Caki2 (cell line): ENCODE results near the gene NRAS. TPM values are rescaled to one million over a fixed set of nuclear protein-coding genes. Genes with fewer than 3 reads are reported as not detected.

Experiments
- DNase-seq: peaks from one replicate; pipeline ENCODE4 v3.0.0-alpha.2; 2015; ENCODE audit warnings: low read depth
- in situ Hi-C: cut with HindIII; loops from 2 replicates; pipeline ENCODE4 v1.10.0; 2016; ENCODE audit warnings: low sequenced_read_pairs, low pct_unique_long_range_greater_than_20kb, mixed read lengths
- total RNA-seq: library from RNA; depleted of rRNA; stranded (reverse); fragments of >200 nt; shearing (Covaris generic); gene quantifications from 2 replicates; pipeline ENCODE4 v1.2.3, GENCODE V29; 2014; ENCODE audit warnings: low replicate concordance

The NRAS gene
- total RNA-seq, 1 experiment from 2014 or later = 56.0 TPM

DNA sequence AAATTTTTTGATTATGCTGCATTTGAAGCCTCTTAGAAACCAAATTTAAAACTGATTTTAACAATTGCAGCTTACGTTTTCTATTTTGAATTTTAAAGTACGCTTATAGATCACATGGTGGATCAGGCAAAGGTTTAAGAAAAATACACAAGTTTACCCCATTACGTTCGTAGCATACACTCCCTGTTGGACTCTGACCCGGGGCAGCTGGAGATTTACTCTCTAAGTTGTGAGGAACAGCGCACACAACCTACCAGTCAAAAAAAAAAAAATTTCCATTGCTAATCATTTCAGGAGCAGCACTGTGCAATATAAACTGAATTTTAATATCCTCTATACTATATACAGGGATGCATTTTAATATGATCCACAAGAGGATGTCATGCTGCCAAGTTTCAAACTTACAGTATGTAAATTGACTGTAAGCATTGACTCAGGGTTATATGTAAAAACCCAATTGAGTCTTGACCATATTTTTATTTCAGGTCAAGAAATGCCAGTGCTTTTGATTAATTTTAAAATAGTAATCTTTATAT lies 20.8 kb upstream of the NRAS start:
- in situ Hi-C loops = no loop called here

DNA sequence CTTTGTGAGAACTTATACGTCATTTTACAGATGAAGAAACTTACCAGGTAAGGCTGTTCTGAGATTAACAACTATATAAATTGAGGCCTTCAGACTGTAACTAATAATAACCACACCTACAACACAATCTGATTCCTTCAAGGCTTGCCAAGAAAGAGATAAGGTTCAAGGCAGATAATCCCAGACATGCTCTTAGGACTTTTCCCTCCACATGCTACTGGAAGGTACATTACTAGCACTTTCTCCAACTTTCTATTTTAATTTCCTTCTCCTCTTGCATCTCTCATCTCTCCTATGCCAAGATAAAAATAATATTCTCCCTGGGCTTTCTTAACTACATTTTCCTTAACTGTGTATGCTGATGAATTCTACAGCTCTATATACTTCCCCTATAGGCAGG lies 18.9 kb upstream of the NRAS start:
- no peak for DNase-seq
- in situ Hi-C loops = no loop called here

More for the DNA sequence above, 20.8 kb upstream of the NRAS start:
- DNase-seq = no peak

DNA sequence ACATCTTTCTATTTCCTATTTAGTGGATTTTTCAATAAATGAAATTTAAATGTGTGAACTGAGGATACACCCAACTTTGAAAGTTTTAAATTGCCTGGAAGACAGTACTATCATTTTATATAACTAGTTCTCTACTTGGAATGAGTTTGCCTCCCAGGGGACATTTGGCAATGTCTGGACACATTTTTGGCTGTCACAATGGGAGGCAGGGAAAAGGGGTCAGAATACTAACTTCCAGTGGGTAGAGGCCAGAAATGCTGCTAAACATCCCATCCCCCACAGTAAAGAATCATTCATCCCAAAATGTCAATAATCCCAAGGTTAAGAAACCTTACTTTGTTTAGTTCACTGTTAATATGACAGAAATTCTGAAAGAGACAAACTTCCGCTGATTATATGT lies 13.2 kb upstream of the NRAS start:
- in situ Hi-C loops = no loop called here
- DNase-seq = no peak

DNA sequence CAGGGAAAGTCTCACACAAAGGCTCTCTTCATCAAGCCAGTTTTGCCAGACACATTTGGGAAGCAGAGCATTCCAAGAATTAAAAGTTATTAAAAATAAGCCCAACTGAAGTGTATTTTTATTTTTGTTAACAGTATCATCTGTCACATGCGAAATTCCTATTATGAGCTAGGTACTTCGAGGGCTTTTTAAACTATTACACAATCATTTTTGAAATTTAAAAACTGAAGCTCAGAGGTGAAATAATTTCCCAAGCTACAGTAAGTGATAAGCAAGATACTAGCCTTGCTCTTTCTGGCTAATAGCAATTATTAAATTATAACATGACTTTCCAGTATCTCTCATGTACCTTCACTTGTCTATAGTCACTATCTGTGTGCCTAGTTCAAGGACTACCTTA lies 12.0 kb upstream of the NRAS start:
- in situ Hi-C loops = no loop called here
- DNase-seq = no peak

DNA sequence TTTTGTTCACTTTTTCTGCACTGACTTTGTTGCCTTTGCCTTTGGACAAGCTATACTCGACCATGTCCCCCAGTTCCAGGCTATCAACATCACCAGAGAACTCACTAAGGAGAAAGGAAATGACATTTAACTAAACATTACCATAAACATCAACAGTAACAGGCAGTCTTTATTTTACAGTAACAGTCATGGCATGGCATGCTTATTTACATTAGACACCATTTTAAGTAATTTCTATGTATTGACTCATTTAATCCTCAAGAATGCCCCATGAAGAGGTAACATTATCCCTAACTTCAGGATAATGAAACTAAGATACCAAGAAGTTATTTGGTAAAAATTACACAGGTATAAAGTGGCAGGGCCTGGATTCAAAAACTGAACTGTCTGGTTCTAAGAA lies 8.7 kb upstream of the NRAS start:
- DNase-seq = no peak
- in situ Hi-C loops = no loop called here

DNA sequence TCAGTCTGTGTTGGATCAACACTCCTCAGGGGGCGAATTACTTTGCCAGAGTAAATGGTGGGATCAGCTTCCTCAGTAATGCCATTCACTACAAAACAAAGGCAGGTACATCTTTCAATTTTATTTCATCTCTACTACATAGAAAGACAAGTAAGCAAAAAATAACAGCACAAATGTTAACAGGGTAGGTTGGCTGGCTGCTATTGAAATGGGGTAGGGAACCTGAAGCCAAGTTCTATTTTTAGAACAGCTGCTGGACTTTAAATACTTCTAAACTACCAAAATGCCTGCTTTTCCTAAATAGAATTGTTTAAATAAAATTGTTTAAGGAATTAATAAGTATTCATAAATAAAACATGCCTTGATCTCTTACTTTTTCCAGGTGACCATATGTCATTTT lies 7.3 kb upstream of the NRAS start:
- in situ Hi-C loops = no loop called here

DNA sequence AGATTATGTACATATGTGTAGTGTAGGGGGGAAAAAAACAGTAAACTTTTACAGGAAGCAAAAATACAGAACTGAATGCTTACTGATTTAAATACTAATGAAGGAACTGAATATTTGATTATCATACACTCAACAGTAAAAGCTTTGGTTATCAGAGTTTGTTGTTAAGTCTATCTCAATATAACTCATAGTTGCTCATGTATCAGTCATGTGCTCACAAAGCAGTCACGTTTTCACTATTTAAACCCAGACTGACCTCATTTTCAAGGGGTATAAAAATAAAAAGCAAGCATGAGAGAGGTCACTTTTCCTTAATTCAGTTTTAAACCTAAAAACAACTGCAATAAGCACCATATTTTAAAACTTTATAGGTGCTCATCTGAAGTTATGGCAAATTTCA lies 6.9 kb upstream of the NRAS start:
- in situ Hi-C loops = no loop called here

More for the DNA sequence above, 7.3 kb upstream of the NRAS start:
- DNase-seq = no peak

DNA sequence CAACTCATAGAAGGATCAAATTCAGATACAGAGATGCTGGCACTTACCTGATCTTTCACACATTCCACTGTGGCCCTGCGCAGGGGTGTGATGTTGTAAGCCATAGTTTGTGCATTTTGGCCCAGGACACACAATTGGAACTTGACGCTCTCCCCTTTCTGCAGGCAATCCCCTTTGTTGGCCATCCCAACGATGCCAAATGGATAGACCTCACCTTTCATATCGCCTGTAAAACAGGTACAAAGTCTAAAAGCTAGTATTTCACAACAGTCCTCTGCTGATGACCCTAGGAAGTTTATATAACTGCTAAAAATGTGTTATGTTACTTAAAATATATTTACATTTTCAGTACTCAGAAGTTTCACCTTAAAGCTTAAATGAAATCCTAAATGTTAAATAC lies 3.9 kb upstream of the NRAS start:
- no peak for DNase-seq
- in situ Hi-C loops = no loop called here

More for the DNA sequence above, 6.9 kb upstream of the NRAS start:
- DNase-seq = no peak

DNA sequence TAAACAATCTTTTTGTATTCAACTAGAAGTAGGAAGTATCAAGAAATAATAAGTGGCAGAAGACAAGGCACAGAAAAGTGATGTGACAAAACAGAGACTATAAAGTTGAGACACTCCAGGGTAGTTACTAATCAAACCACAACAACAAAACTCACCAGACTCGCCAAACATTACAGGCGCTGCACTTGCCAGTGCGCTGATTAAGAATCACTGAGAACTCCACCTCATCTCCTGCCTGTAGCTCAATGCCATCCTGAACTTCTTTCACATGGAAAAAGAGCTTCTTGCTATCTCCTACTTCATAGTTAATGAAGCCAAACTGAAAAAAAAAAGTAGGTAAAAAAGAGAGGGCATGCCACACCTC lies 2.8 kb upstream of the NRAS start:
- in situ Hi-C loops = no loop called here
- DNase-seq = peak; percentile 22

DNA sequence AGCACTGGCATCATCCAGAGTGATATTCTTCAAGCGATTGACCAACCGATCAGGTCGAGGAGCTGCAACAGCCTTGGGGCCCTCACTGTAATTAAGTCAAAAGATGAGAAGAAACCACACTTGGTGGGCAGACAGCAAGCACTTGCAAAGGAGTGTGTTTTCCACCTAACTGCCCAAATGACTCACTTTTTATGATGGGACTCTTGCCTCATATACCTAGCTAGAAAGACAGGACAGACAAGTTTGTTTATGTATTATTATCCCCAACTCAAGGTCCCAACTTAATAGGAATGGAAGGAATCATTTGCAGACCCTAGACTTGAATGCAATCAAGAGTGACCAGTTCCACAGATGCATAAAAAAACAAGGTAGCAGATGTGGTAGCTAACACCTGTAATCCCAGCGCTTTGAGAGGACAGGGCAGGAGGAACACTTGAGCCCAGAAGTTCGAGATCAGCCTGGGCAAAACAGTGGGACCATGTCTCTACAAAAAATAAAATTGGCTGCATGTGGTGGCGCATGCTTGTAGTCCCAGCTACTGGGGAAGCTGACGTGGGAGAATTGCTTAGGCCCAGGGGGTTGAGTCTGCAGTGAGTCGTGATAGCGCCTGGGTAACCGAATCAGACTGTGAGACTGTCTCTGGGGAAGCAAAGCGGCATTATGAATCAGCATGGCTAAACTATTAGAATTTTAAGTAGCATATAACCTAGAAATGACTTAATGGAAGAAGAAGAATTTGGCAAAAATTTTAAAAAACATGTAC lies 2.3 kb upstream of the NRAS start:
- peak; percentile 26 for DNase-seq
- in situ Hi-C loops = no loop called here

DNA sequence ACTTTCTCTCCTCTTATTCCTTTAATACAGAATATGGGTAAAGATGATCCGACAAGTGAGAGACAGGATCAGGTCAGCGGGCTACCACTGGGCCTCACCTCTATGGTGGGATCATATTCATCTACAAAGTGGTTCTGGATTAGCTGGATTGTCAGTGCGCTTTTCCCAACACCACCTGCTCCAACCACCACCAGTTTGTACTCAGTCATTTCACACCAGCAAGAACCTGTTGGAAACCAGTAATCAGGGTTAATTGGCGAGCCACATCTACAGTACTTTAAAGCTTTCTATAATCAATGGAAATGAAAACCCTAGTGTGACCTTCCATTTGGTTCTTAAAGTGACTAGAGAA lies 643 bp downstream of the NRAS start:
- in situ Hi-C loops = no loop called here
- DNase-seq = no peak

DNA sequence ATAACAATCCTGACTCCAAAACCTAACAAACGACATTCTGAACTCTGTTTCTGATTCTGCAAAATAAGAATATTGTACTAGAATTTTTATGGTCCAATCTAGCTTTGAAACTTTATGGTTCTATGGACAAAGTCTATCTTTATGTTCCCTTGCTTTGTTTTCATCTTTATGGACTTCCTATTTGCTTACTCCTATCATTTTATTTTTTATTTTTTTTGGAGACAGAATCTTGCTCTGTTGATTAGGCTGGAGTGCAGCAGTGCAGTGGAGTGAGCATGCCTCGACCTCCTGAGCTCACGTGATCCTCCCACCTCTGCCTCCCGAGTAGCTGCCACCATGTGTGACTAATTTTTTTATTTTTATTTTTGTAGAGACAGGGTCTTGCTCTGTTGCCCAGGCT lies 3.6 kb downstream of the NRAS start:
- no peak for DNase-seq
- in situ Hi-C loops = no loop called here

DNA sequence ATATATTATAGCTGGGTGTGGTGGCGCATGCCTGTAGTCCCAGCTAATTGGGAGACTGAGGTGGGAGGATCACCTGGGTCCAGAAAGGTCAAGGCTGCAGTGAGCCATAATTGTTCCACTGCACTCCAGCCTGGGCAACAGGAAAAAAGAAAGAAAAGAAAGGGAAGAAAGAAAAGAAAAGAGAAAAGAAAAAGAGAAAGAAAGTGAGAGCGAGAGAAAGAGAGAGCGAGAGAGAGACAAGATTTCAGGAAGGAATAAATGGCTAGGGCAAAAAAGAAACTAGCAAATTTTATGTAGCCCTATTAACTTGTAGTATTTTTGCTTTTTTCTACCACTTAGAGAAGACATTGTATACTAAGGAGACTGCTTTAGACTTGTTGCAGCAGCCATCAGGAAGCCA lies 6.2 kb downstream of the NRAS start:
- in situ Hi-C loops = no loop called here
- no peak for DNase-seq

DNA sequence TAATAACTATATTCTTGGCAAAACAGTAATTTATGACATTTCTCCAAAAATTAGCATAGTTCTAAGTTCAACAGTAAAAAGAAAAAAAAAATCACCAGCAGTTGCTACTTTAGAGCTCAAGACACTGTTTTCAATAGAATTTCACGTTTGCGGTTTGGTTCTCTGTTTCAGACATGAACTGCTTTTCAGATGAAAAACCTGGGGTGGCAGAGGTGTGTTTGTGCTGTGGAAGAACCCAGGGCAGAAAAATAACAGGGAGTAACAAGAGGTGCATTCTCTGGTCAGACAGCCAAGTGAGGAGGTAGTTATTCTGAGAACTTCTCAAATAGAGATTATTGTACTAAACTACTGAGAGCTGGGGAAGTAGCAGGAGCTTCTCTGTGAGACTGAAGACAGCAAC lies 9.0 kb downstream of the NRAS start:
- no peak for DNase-seq
- in situ Hi-C loops = no loop called here

DNA sequence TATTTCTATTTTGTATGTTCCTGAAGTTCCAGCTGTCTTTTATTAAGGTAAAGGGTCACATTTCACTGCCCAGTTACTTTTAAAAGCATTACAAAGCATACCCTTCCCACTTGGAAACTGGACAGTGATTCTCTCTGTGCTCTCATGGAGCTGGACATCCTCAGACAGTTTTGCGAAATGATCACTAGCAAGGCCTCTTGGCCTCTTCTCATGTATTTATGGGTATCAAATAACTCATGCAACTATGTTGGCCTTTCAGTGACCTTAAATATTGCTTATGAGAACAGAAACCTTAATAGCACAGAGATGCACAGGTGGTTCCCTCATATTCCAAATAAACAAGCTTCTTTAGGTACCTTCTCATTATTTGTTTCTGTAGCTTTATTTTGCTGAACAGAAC lies 13.3 kb downstream of the NRAS start:
- DNase-seq = no peak
- in situ Hi-C loops = no loop called here

DNA sequence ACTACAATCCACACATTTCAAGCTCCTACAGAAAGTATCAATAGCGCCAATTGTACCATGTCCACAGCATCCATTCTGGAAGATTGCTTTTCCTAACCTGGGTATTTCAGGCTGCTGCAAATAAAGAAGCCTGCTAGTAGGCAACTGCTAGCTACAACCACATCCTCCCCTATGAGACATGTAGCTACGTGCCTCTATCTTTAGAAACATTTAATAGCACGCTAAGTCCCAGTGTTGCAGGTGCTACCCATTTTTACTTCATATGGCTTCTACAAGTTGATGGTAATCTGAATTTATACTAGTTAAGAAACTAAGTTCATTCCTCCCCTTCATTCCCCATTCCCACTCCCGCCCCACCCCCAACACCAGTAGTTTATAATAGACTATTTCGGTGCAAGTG lies 13.8 kb downstream of the NRAS start:
- no peak for DNase-seq
- in situ Hi-C loops = no loop called here

DNA sequence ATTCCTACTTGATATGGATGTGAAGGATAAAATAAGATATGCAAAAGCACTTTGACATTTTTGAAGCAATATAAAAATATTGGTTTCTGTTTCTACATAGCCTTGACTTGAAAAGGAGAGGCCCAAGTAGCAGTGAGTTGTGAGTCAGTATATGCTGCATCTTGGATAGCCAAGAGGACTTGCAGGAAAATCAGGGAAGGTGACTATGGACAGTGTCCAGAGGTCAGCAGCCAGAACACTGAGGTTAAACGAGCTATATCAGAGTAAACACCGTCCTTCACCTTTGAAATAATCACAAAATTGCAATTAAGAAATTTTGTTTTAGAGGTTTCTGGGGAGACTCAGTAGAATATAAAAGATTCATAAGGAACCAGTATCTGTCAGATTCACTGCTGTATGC lies 14.6 kb downstream of the NRAS start:
- no peak for DNase-seq
- in situ Hi-C loops = no loop called here

DNA sequence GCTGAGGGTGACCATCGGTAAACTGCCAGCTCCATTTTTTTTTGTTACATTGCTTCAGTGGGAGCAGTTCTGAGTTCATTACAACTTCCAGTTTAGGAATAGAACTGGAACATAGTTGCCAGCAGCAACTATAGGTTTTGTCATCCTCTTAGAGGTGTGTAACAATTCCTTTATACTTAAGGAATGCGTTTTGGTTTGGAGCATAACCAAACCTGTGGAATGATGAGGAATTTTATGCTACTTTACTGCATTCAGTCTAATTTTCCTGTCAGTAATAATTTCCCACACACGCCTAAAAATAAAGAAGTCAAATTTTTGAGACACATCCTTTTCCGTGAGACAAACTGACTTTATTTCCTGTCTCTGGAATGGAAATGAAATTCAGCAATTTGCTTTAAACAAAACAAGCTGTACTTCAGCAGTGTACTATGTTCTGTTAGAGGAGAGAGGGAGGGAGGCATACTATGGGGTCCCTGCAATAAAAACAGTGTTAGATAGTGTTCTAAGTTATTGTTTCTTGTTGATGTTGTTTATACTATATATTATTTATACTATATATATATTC lies 16.5 kb downstream of the NRAS start:
- in situ Hi-C loops = no loop called here

DNA sequence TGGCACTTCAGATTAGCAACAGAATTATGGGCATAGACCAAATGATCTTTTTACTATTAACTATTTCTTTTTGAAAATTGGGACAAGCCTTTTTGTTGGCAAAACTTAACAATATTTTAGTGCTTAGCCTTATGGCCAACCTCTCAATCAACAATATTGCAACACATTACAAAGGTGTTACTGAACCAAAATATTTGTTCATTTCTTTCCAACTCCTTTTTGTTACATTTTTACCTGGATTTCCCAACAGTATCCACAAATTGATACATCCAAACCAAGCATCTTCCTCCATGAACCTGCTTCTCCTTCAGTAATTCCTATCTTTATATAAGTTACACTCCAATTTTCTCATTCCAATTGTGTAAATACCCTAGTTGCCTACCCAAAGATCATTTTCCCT lies 19.8 kb downstream of the NRAS start:
- in situ Hi-C loops = no loop called here
- no peak for DNase-seq

More for the DNA sequence above, 16.5 kb downstream of the NRAS start:
- DNase-seq = no peak

DNA sequence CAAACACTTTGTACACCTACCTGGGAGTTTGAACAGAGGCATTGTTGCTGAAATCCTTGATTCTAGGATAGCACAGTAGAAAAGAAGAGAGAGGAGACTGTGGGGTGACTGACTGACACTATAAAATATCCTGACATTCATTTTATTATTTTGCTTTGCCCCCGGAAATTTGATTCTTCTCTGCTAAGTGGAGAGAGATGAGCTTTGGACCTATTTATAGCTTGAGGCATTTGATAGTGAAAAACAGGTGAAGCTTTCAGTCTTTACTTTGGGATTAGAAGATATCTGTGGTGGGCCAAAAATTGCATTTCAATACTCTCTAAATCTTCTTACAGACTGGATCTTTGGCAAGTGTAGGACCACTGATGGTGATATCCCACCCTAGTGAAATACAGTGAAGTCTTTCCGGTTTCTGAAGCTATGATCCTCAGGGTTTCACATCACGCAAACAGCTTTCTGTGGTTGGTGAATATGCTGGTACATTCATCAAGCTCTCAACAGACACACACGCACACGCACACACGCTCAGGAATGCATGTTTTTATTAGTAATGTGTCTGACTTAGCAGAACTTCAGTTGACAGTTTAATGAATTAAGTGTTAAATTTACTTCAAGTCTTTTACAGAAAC lies 21.0 kb downstream of the NRAS start, which contains the start of gene AMPD1:
Gene AMPD1 (minus strand): TSS at position 117 of the 629 bp plus-strand sequence. CDS start 75 bp downstream, at position 42.
- no peak for DNase-seq
- in situ Hi-C loops = no loop called here
